ENCODE data around the gene LASP1.

The LASP1 gene

DNA sequence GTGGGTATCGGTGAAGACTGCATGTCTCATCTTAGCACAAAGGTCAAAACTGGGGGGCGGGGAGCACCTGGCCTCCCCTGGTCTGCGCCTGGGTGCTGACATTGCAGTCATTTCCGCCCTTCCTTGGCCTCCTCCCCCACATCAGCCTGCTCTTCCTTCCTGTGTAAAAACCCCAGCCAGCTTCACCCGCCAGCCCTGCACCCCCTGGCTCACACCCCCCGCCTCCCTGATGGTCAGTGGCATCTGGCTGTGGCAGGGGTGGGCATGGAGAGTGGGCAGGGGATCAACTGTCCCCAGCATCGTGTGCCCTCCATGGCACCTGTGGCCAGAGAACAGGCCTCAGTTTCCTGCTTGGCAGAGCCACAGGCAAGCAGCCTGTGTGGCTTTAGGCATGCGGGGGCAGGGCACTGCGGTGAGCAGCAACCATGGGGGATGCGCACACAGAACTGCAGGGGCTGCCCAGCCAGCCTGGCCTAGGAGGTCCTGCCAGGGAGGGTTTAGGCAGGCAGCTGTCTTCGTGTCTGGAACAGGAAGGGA, 29.0 kb downstream of the LASP1 start:
- H3K27ac ChIP-seq = peak overlapping the region; percentile 96
- H3K36me3 ChIP-seq = peaks cover 89% of the 10 kb centered on the region
- H3K27me3 ChIP-seq = no peaks in the 10 kb centered on the region
- TF ChIP-seq, protein P1, sequence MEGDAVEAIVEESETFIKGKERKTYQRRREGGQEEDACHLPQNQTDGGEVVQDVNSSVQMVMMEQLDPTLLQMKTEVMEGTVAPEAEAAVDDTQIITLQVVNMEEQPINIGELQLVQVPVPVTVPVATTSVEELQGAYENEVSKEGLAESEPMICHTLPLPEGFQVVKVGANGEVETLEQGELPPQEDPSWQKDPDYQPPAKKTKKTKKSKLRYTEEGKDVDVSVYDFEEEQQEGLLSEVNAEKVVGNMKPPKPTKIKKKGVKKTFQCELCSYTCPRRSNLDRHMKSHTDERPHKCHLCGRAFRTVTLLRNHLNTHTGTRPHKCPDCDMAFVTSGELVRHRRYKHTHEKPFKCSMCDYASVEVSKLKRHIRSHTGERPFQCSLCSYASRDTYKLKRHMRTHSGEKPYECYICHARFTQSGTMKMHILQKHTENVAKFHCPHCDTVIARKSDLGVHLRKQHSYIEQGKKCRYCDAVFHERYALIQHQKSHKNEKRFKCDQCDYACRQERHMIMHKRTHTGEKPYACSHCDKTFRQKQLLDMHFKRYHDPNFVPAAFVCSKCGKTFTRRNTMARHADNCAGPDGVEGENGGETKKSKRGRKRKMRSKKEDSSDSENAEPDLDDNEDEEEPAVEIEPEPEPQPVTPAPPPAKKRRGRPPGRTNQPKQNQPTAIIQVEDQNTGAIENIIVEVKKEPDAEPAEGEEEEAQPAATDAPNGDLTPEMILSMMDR (IDR thresholded peaks at IDR 0.05) = no peak
- H3K9me3 ChIP-seq = no peaks in the 10 kb centered on the region
- peaks cover 96 to 98% of the 10 kb centered on the region in 2 experiments for H3K4me1 ChIP-seq (ENCODE audit: control insufficient read depth in 1 of 2, insufficient read depth in 1 of 2, low read depth in 1 of 2, low read length in 1 of 2)
- peak overlapping the region; percentile 44 to 60 for H3K4me3 ChIP-seq (ENCODE audit: low read depth in 1 of 2, low read length in 1 of 2)

DNA sequence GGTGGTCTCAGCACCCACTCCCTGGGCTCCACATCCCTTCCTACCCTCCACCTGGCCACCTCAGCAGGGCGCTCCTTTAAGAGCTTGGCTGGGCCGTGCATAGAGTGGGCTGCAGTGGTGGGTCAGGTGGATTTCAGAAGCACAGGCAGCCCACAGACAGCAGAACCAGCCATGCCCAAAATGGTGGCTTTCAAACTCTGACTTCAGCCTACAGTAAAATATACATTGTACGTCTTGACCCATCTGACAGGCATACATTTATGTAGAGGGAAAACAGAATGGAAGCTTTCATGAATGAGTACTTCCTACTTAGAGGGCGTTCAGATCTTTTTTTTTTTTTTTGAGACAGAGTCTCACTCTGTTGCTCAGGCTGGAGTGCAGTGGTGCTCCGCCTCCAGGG, 29.6 kb downstream of the LASP1 start:
- H3K27ac ChIP-seq = peak overlapping the region; percentile 96
- peaks cover 89% of the 10 kb centered on the region for H3K36me3 ChIP-seq
- no peaks in the 10 kb centered on the region for H3K27me3 ChIP-seq
- H3K4me3 ChIP-seq (ENCODE audit: low read depth in 1 of 2, low read length in 1 of 2) = peak overlapping the region; percentile 44 to 60
- peaks cover 96 to 98% of the 10 kb centered on the region in 2 experiments for H3K4me1 ChIP-seq (ENCODE audit: control insufficient read depth in 1 of 2, insufficient read depth in 1 of 2, low read depth in 1 of 2, low read length in 1 of 2)
- H3K9me3 ChIP-seq = no peaks in the 10 kb centered on the region
- TF ChIP-seq, protein P1 (IDR thresholded peaks at IDR 0.05) = no peak

DNA sequence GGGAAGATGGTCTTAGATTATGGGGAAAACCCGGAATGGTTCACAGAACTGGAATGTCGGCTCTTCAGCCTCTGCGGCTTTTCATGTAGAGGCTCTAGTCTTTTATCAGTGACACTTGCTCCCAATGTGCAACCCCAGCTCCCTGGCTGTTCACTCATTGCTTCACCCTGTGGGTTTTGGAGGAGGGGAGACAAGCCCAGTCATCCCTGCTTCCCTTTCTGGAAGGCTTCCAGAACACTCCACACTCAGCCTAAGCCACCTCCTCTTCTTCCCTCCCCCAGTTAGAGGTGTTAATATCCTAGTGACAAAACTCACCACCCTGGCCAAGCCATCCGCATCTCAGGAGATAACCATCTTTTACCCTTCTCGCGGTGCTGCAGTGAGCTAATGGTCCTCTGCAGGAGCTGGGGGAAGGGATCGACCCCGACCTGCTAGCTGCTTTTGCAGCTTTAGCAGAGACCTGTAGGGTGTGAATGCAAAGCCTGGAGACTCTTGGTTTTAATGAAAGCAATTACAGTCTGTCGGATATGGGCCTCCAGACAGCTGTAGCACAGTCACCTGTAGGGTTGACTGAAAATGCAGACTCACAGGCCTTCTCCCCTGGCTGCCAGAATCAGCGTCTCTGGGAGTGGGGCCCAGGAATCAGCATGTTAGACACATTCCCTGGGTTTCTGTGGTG, 31.3 kb downstream of the LASP1 start:
- Histone ChIP-seq H3K27ac (peak overlapping the region; percentile 96), H3K4me3 (ENCODE audit: low read depth in 1 of 2, low read length in 1 of 2) (peak overlapping the region; percentile 49 to 60), H3K9me3 (no peaks in the 10 kb centered on the region), H3K27me3 (no peaks in the 10 kb centered on the region), H3K4me1 (ENCODE audit: control insufficient read depth in 1 of 2, insufficient read depth in 1 of 2, low read depth in 1 of 2, low read length in 1 of 2) (peaks cover 96% of the 10 kb centered on the region in 2 experiments), H3K36me3 (peaks cover 93% of the 10 kb centered on the region)
- TF ChIP-seq, protein P1 (IDR thresholded peaks at IDR 0.05) = no peak

DNA sequence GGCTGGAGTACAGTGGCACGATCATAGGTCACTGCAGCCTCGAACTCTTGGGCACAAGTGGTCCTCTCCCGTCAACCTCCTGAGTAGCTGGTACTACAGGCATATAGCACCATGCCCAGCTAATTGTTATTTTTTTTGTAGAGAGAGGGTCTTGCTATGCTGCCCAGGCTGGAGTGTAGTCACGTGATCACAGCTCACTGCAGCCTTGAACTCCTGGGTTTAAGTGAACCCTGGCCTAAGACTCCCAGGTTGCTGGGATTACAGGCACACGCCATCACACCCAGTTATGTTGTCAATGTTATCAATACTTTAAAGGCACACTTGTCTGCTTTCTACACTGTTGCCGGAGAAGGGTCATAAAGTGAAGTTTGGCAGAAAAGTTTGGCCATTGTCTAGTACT, 33.5 kb downstream of the LASP1 start:
- H3K9me3 ChIP-seq = no peaks in the 10 kb centered on the region
- TF ChIP-seq, protein P1 (IDR thresholded peaks at IDR 0.05) = no peak
- H3K4me3 ChIP-seq (ENCODE audit: low read depth in 1 of 2, low read length in 1 of 2) = no peak overlapping the region
- no peaks in the 10 kb centered on the region for H3K27me3 ChIP-seq
- peaks cover 96% of the 10 kb centered on the region in 2 experiments for H3K4me1 ChIP-seq (ENCODE audit: control insufficient read depth in 1 of 2, insufficient read depth in 1 of 2, low read depth in 1 of 2, low read length in 1 of 2)
- peaks cover 85% of the 10 kb centered on the region for H3K36me3 ChIP-seq
- H3K27ac ChIP-seq = peak overlapping the region; percentile 96

DNA sequence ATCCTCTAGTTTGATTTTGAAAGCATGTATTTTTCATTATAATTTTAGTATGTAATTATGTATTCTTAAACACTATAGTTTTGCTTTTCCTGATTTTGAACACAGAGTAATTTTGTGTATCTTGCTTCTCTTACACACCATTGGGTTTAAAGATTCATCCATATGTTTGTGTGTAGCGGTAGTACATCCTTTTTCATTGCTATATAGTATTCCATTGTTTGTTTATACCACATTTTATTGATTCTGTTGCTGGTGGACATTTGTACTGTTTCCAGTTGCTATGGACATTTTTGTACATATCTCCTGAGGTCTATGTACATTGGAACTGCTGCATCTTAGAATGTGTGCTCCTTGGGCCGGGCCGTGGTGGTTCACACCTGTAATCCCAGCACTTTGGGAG, 35.0 kb downstream of the LASP1 start:
- peaks cover 84% of the 10 kb centered on the region for H3K36me3 ChIP-seq
- H3K4me1 ChIP-seq (ENCODE audit: control insufficient read depth in 1 of 2, insufficient read depth in 1 of 2, low read depth in 1 of 2, low read length in 1 of 2) = peaks cover 88 to 93% of the 10 kb centered on the region in 2 experiments
- H3K27me3 ChIP-seq = no peaks in the 10 kb centered on the region
- H3K27ac ChIP-seq = peak overlapping the region; percentile 96
- TF ChIP-seq, protein P1 (IDR thresholded peaks at IDR 0.05) = no peak
- no peaks in the 10 kb centered on the region for H3K9me3 ChIP-seq
- no peak overlapping the region for H3K4me3 ChIP-seq (ENCODE audit: low read depth in 1 of 2, low read length in 1 of 2)

Data from neutrophil (primary cell).